Transverse colon (tissue), 4 donors: Measurements from ENCODE around the gene GABRG2. TPM values are rescaled to one million over a fixed set of nuclear protein-coding genes. Genes with fewer than 3 reads are reported as not detected.

Experiments used
- DNase-seq: peaks from one replicate; pipeline ENCODE4 v3.0.0-alpha.2; 2019
- H3K27ac ChIP-seq, 4 donors: fragments of 200-600 bp; sonication (generic); 2 replicates each; pipeline ENCODE4 v1.5.1; 2016 to 2018; ENCODE audit warnings: inconsistent platforms in 4 of 4
- H3K27me3 ChIP-seq: fragments of 200-600 bp; sonication (generic); 2 replicates; pipeline ENCODE4 v1.5.1; 2017; ENCODE audit warnings: inconsistent platforms
- H3K36me3 ChIP-seq, 4 donors: fragments of 200-600 bp; sonication (generic); 2 replicates each; pipeline ENCODE4 v1.5.1; 2017 to 2019; ENCODE audit warnings: inconsistent platforms in 4 of 4
- H3K4me1 ChIP-seq, 4 donors: fragments of 200-600 bp; sonication (generic); 2 replicates each; pipeline ENCODE4 v1.5.1; 2017 to 2020; ENCODE audit warnings: inconsistent platforms in 4 of 4
- H3K4me3 ChIP-seq, 4 donors: fragments of 200-600 bp; sonication (generic); 1 replicate in 1 of 4; 2 replicates in 3 of 4; pipeline versions ENCODE4 v1.5.1 to v1.6.1; 2017 to 2019; ENCODE audit warnings: inconsistent platforms in 4 of 4
- H3K9me3 ChIP-seq, 2 donors: fragments of 200-600 bp; sonication (generic); 2 replicates each; pipeline ENCODE4 v1.5.1; 2017 to 2019; ENCODE audit warnings: inconsistent platforms in 2 of 2
- EP300 ChIP-seq: sonication (generic); formaldehyde crosslinking; IDR thresholded peaks from one replicate; pipeline ENCODE4 v1.6.1; 2017; ENCODE audit warnings: antibody characterized with exemption, low read depth
- POLR2A ChIP-seq: fragments of 450-650 bp; IDR thresholded peaks from one replicate; pipeline ENCODE4 v1.6.1; 2016; ENCODE audit warnings: antibody characterized with exemption, mild to moderate bottlenecking, moderate library complexity
- POLR2AphosphoS5 ChIP-seq, 3 donors: sonication (generic); formaldehyde crosslinking; IDR thresholded peaks; one replicate each; pipeline ENCODE4 v1.6.1; 2016; ENCODE audit warnings: antibody characterized with exemption in 3 of 3
- WGBS, 2 donors: methylation state at CpG; one replicate each; pipeline ENCODE4 v1.1.5; 2018; ENCODE audit warnings: low coverage in 1 of 2; 5-methylcytosine and 5-hydroxymethylcytosine counted together
- in situ Hi-C, 4 donors: fragments of 200-750 bp; cut with MboI; loops; one replicate each; pipeline versions ENCODE4 v1.15.0 to v1.15.1; 2017; ENCODE audit warnings: low sequenced_read_pairs in 3 of 4, low pct_ligation_motif_present in 1 of 4, low pct_unique_long_range_greater_than_20kb in 1 of 4
- intact Hi-C: fragments of 100-400 bp; cut with DNase I; formaldehyde crosslinking; loops from one replicate; pipeline ENCODE4 v1.15.1; 2023; ENCODE audit warnings: low total_unique reads
- total RNA-seq, 4 donors: library from RNA; depleted of rRNA; stranded (reverse); fragments of >200 nt; gene quantifications; one replicate each; pipeline ENCODE4 v1.1.0, GENCODE V29; 2016
- TF ChIP-seq, protein P1 (sequence below), 5 experiments: fragments of 200-600 bp in 3 of 5; fragments of 450-650 bp in 2 of 5; sonication (generic) in 3 of 5; IDR thresholded peaks; 1 replicate in 2 of 5; 2 replicates in 3 of 5; pipeline ENCODE4 v1.5.1; 2016 to 2017; ENCODE audit warnings: antibody characterized with exemption in 5 of 5, inconsistent platforms in 3 of 5, mild to moderate bottlenecking in 2 of 5, moderate library complexity in 1 of 5

GABRG2 gene
- total RNA-seq: under 1 TPM in 2 of 4 donors, not detected in 2; 0.27 to 0.48 TPM

DNA sequence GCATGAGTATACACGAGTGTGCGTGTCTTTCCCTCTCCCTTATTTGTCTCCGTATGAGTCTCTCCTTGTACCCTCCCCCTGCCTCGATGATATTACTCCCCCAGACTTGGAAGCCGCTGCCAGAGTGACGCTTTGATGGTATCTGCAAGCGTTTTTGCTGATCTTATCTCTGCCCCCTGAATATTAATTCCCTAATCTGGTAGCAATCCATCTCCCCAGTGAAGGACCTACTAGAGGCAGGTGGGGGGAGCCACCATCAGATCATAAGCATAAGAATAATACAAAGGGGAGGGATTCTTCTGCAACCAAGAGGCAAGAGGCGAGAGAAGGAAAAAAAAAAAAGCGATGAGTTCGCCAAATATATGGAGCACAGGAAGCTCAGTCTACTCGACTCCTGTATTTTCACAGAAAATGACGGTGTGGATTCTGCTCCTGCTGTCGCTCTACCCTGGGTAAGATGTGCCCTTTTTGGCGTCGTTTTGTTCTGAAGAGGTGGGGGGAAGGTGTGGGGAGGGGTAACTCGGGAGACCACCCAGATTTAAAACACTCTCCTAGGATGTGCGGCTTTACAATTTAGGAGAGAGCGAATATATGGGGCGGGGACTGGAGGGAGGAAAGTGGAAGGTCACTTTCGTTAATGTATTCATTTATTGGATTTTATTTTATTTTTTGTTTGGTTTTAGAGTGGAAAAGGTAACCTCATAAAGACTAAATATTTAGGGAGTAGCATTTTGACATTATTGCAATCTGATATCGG is at the start of gene GABRG2:
Gene GABRG2, plus strand, starts transcription at position 119 of the 757 bp plus-strand sequence. Its CDS starts 227 bp downstream, at position 346.
- peaks cover 11% of the 10 kb centered on the region for H3K27me3 ChIP-seq
- TF ChIP-seq, protein P1, sequence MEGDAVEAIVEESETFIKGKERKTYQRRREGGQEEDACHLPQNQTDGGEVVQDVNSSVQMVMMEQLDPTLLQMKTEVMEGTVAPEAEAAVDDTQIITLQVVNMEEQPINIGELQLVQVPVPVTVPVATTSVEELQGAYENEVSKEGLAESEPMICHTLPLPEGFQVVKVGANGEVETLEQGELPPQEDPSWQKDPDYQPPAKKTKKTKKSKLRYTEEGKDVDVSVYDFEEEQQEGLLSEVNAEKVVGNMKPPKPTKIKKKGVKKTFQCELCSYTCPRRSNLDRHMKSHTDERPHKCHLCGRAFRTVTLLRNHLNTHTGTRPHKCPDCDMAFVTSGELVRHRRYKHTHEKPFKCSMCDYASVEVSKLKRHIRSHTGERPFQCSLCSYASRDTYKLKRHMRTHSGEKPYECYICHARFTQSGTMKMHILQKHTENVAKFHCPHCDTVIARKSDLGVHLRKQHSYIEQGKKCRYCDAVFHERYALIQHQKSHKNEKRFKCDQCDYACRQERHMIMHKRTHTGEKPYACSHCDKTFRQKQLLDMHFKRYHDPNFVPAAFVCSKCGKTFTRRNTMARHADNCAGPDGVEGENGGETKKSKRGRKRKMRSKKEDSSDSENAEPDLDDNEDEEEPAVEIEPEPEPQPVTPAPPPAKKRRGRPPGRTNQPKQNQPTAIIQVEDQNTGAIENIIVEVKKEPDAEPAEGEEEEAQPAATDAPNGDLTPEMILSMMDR (IDR thresholded peaks at IDR 0.05): no peak
- TF ChIP-seq POLR2A: no peak
- H3K4me1 ChIP-seq: no peaks in the 10 kb centered on the region
- WGBS, 2 donors: 20 to 21% methylated on average over 15 to 21 of the region's 21 CpGs
- in situ Hi-C loops: no loop called here
- DNase-seq: no peak
- no peaks in the 10 kb centered on the region for H3K36me3 ChIP-seq
- no peak within 1 kb of the TSS for H3K27ac ChIP-seq
- no peak within 1 kb of the TSS for H3K4me3 ChIP-seq
- intact Hi-C loops: no loop called here
- H3K9me3 ChIP-seq: no peaks in the 10 kb centered on the region

DNA sequence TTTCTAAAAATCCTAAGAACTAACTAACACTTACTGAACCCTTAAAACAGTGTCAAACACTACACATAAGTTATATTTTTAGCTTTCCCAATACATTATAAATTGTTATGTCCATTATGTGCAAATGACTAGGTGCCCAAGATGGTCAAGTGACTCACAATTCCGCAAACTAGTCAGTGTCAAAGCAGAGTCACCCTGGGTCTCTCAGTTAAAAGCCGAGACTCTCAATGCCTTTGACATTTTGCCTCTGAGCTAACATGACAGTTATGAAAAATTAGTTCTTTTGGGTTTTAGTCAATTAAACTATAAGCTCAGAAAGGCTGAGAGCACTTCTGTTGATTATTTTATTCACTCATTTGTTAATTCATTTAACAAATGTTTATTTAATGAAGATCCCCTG is 42.3 kb upstream of the GABRG2 start:
- Histone ChIP-seq H3K4me3 (no peak overlapping the region), H3K27me3 (no peaks in the 10 kb centered on the region), H3K27ac (no peak overlapping the region), H3K4me1 (no peaks in the 10 kb centered on the region), H3K9me3 (no peaks in the 10 kb centered on the region), H3K36me3 (no peaks in the 10 kb centered on the region)
- in situ Hi-C loops (no loop called here), intact Hi-C loops (no loop called here)
- 76 to 90% methylated on average over 2 of the region's 2 CpGs for WGBS, 2 donors
- TF ChIP-seq POLR2A (no peak), POLR2AphosphoS5 (IDR thresholded peaks at IDR 0.05) (no peak)
- TF ChIP-seq, protein P1 (IDR thresholded peaks at IDR 0.05): no peak
- DNase-seq: no peak

DNA sequence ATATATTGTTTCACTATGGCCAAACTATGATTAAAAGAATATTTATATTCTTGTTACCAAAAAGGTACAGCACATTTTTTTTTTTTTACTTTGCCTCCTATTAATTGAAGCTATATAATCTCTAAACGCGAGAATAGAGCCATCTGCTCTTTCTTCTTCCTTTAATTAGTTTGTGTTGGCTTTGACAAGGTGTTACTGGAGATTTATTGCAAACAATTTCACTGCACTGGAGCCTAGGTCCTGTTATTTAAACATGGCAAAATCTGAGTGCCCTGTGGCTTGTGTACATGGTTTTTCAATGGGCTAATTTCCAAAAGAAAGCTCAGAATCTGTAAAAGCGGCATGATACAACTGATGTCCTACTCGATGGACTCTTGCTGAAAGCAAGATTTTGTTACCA is 40.8 kb upstream of the GABRG2 start:
- no peaks in the 10 kb centered on the region for H3K36me3 ChIP-seq
- DNase-seq: no peak
- TF ChIP-seq POLR2A (no peak), POLR2AphosphoS5 (IDR thresholded peaks at IDR 0.05) (no peak), EP300 (no peak)
- TF ChIP-seq, protein P1 (IDR thresholded peaks at IDR 0.05): no peak
- H3K9me3 ChIP-seq: no peaks in the 10 kb centered on the region
- H3K4me3 ChIP-seq: no peak overlapping the region
- intact Hi-C loops (no loop called here), in situ Hi-C loops (no loop called here)
- H3K4me1 ChIP-seq: no peaks in the 10 kb centered on the region
- no peaks in the 10 kb centered on the region for H3K27me3 ChIP-seq
- no peak overlapping the region for H3K27ac ChIP-seq
- 40 to 41% methylated on average over 4 of the region's 4 CpGs for WGBS, 2 donors

DNA sequence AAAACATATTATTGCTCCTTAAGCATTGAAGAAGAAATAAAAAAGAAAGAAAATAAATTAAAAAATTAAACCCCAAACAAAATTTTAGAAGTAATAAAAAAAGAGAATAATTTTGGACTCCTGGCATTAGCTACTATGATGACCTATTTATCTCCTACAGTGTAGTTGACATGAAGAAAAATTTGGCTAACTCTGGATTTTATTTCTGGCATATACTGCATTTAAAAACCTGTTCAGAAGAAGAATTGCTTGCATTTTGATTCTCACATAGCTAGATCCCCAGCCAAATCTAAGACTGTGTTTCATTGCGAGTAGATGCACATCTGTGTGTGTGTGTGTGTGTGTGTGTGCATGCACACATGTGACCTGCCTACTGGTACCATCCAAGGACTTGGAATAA is 30.1 kb upstream of the GABRG2 start:
- H3K36me3 ChIP-seq: no peaks in the 10 kb centered on the region
- H3K27ac ChIP-seq: no peak overlapping the region
- H3K4me1 ChIP-seq: no peaks in the 10 kb centered on the region
- no peaks in the 10 kb centered on the region for H3K9me3 ChIP-seq
- TF ChIP-seq EP300: no peak
- no peak for TF ChIP-seq POLR2AphosphoS5 (IDR thresholded peaks at IDR 0.05)
- TF ChIP-seq POLR2A: no peak
- TF ChIP-seq, protein P1 (IDR thresholded peaks at IDR 0.05): no peak
- H3K27me3 ChIP-seq: no peaks in the 10 kb centered on the region
- in situ Hi-C loops (no loop called here), intact Hi-C loops (no loop called here)
- 80 to 89% methylated on average over 1 of the region's 1 CpG for WGBS, 2 donors
- no peak for DNase-seq
- no peak overlapping the region for H3K4me3 ChIP-seq
